H1 (cell line): ENCODE data around the gene TLE3. TPM values are rescaled to one million over a fixed set of nuclear protein-coding genes. Genes with fewer than 3 reads are reported as not detected.

Source experiments
- CTCF ChIA-PET: fragments of 300-600 bp; sonication (Branson Sonifier 250); formaldehyde crosslinking; loops from one replicate; lab custom pipeline; 2021; ENCODE audit not compliant: partially characterized antibody; lab: Charles Lee
- POLR2A ChIA-PET: fragments of 300-600 bp; sonication (Branson Sonifier 250); formaldehyde crosslinking; loops from one replicate; lab custom pipeline; 2021; ENCODE audit warnings: inconsistent platforms; ENCODE audit not compliant: partially characterized antibody; lab: Charles Lee
- DNase-seq, 2 experiments: peaks; one replicate each; pipeline versions ENCODE4 v3.0.0 to v3.0.0-alpha.2; 2010 to 2022; ENCODE audit warnings: low spot score in 2 of 2, low read depth in 1 of 2, mixed read lengths in 1 of 2
- FAIRE-seq: peaks from 2 replicates; lab custom pipeline; 2011; peaks lifted over from hg19 to GRCh38; lab: Jason Lieb, UNC
- H2AFZ ChIP-seq: 2 replicates; pipeline ENCODE4 v1.8.1; 2012; ENCODE audit warnings: low read length, inconsistent platforms
- H2AK5ac ChIP-seq: 2 replicates; pipeline ENCODE4 v1.6.1; 2013; ENCODE audit warnings: low read depth, low read length
- H2BK120ac ChIP-seq: replicated peaks from 2 replicates; pipeline ENCODE3; 2013; ENCODE audit warnings: low read depth, low read length, inconsistent platforms
- H2BK12ac ChIP-seq: 2 replicates; pipeline ENCODE4 v1.6.1; 2013; ENCODE audit warnings: low read depth, low read length
- H2BK15ac ChIP-seq: 2 replicates; pipeline ENCODE4 v1.6.1; 2013; ENCODE audit warnings: low read length
- H2BK20ac ChIP-seq: 2 replicates; pipeline ENCODE4 v1.6.1; 2013; ENCODE audit warnings: low read length
- H2BK5ac ChIP-seq: 2 replicates; pipeline ENCODE4 v1.6.1; 2013; ENCODE audit warnings: low read depth, low read length
- H3K14ac ChIP-seq: 2 replicates; pipeline ENCODE4 v1.6.1; 2013; ENCODE audit warnings: inconsistent platforms; ENCODE audit not compliant: insufficient read length
- H3K18ac ChIP-seq: 2 replicates; pipeline ENCODE4 v1.6.1; 2013; ENCODE audit warnings: low read length; ENCODE audit errors: extremely low read depth
- H3K23ac ChIP-seq: 2 replicates; pipeline ENCODE4 v1.6.1; 2013; ENCODE audit warnings: inconsistent platforms; ENCODE audit not compliant: insufficient read length
- H3K23me2 ChIP-seq: 2 replicates; pipeline ENCODE4 v1.6.1; 2013; ENCODE audit warnings: low read depth, low read length
- H3K27ac ChIP-seq: 2 replicates; pipeline ENCODE4 v1.6.1; 2011; ENCODE audit warnings: low read depth, low read length, inconsistent platforms
- H3K27me3 ChIP-seq, 4 experiments: replicated peaks in 1 of 4; 1 replicate in 1 of 4; 2 replicates in 3 of 4; pipeline versions ENCODE4 v1.6.1 to v1.8.1; 2011 to 2013; ENCODE audit warnings: low read length in 3 of 4, mild to moderate bottlenecking in 3 of 4, inconsistent platforms in 2 of 4, mixed read lengths in 2 of 4, moderate library complexity in 1 of 4; ENCODE audit not compliant: control insufficient read depth in 3 of 4, insufficient read depth in 3 of 4; ENCODE audit errors: extremely low read depth in 1 of 4
- H3K36me3 ChIP-seq, 4 experiments: 2 replicates each; pipeline versions ENCODE4 v1.6.1 to v1.8.1; 2011 to 2013; ENCODE audit warnings: mild to moderate bottlenecking in 4 of 4, low read length in 3 of 4, moderate library complexity in 2 of 4, control low read depth in 1 of 4, inconsistent platforms in 1 of 4; ENCODE audit not compliant: insufficient read depth in 4 of 4, control insufficient read depth in 2 of 4
- H3K4ac ChIP-seq: replicated peaks from 2 replicates; pipeline ENCODE3; 2013; ENCODE audit warnings: low read length, low read depth, mixed read lengths, inconsistent platforms; ENCODE audit not compliant: insufficient read length
- H3K4me1 ChIP-seq, 4 experiments: replicated peaks in 1 of 4; 1 replicate in 1 of 4; 2 replicates in 3 of 4; pipeline versions ENCODE4 v1.6.1 to v1.8.1; 2011 to 2013; ENCODE audit warnings: low read length in 3 of 4, inconsistent platforms in 2 of 4, mixed read lengths in 1 of 4; ENCODE audit not compliant: insufficient read depth in 4 of 4, control insufficient read depth in 3 of 4
- H3K4me2 ChIP-seq, 2 experiments: 2 replicates each; pipeline versions ENCODE4 v1.6.1 to v1.8.1; 2011 to 2013; ENCODE audit warnings: low read depth in 2 of 2, low read length in 2 of 2, control low read depth in 1 of 2, inconsistent platforms in 1 of 2, mild to moderate bottlenecking in 1 of 2; ENCODE audit not compliant: insufficient read depth in 1 of 2
- H3K4me3 ChIP-seq, 4 experiments: fragments of 200-600, 300-600 bp in 1 of 4; sonication (generic), shearing (Covaris generic), sonication (Bioruptor Twin) in 1 of 4; 2 replicates each; pipeline versions ENCODE4 v1.5.1 to v1.8.1; 2011 to 2016; ENCODE audit warnings: low read length in 4 of 4, low read depth in 3 of 4, control low read depth in 2 of 4, inconsistent platforms in 2 of 4, mild to moderate bottlenecking in 2 of 4, mixed read lengths in 1 of 4, moderate library complexity in 1 of 4; ENCODE audit not compliant: insufficient read depth in 2 of 4; ENCODE audit errors: extremely low read depth in 1 of 4
- H3K56ac ChIP-seq: replicated peaks from 2 replicates; pipeline ENCODE3; 2013; ENCODE audit warnings: low read depth, mild to moderate bottlenecking, mixed read lengths, low read length, inconsistent platforms; ENCODE audit not compliant: insufficient read length
- H3K79me1 ChIP-seq: 2 replicates; pipeline ENCODE4 v1.6.1; 2013; ENCODE audit warnings: low read depth, low read length, control low read depth
- H3K79me2 ChIP-seq, 2 experiments: 2 replicates each; pipeline versions ENCODE4 v1.6.1 to v1.8.1; 2012 to 2013; ENCODE audit warnings: low read length in 2 of 2, mild to moderate bottlenecking in 2 of 2, inconsistent platforms in 1 of 2; ENCODE audit not compliant: insufficient read depth in 2 of 2, control insufficient read depth in 1 of 2
- H3K9ac ChIP-seq, 4 experiments: replicated peaks in 1 of 4; 1 replicate in 1 of 4; 2 replicates in 3 of 4; pipeline versions ENCODE4 v1.6.1 to v1.8.1; 2011 to 2013; ENCODE audit warnings: low read depth in 3 of 4, low read length in 3 of 4, control low read depth in 2 of 4, mild to moderate bottlenecking in 2 of 4, moderate library complexity in 2 of 4, inconsistent platforms in 1 of 4; ENCODE audit errors: extremely low read depth in 1 of 4
- H3K9me3 ChIP-seq, 2 experiments: 2 replicates each; pipeline versions ENCODE4 v1.6.1 to v1.8.1; 2012 to 2013; ENCODE audit warnings: mild to moderate bottlenecking in 2 of 2, moderate library complexity in 2 of 2, control low read depth in 1 of 2, inconsistent platforms in 1 of 2, low read depth in 1 of 2, low read length in 1 of 2, mixed read lengths in 1 of 2; ENCODE audit not compliant: insufficient read depth in 2 of 2
- H4K20me1 ChIP-seq, 2 experiments: replicated peaks in 1 of 2; 2 replicates each; pipeline versions ENCODE3 to v1.8.1; 2011 to 2013; ENCODE audit warnings: inconsistent platforms in 2 of 2, low read length in 2 of 2, mild to moderate bottlenecking in 1 of 2; ENCODE audit not compliant: insufficient read depth in 2 of 2, control insufficient read depth in 1 of 2
- H4K5ac ChIP-seq: 2 replicates; pipeline ENCODE4 v1.6.1; 2013; ENCODE audit warnings: low read length, low read depth, mixed read lengths, inconsistent platforms; ENCODE audit not compliant: insufficient read length
- H4K8ac ChIP-seq: 2 replicates; pipeline ENCODE4 v1.8.0; 2013; ENCODE audit warnings: mild to moderate bottlenecking, moderate library complexity, low read length, inconsistent platforms; ENCODE audit not compliant: insufficient read depth; ENCODE audit errors: extremely low read depth
- H4K91ac ChIP-seq: replicated peaks from 2 replicates; pipeline ENCODE3; 2013; ENCODE audit warnings: low read length, mixed read lengths, inconsistent platforms; ENCODE audit not compliant: insufficient read length
- CTBP2 ChIP-seq: IDR thresholded peaks from 2 replicates; pipeline ENCODE4 v1.7.0; 2011; ENCODE audit warnings: borderline replicate concordance, mild to moderate bottlenecking, moderate library complexity, mixed read lengths, low read length; ENCODE audit not compliant: insufficient read depth, insufficient read length
- WGBS, 2 experiments: shearing (Covaris generic) in 1 of 2; methylation state at CpG; one replicate each; pipeline versions ENCODE4 v1.1.6 to v1.1.7; 2013 to 2015; ENCODE audit warnings: low lambda C conversion rate in 2 of 2, mixed read lengths in 2 of 2, inconsistent platforms in 1 of 2, low coverage in 1 of 2, missing lambda C conversion rate in 1 of 2; ENCODE audit not compliant: insufficient replicate concordance in 2 of 2, insufficient coverage in 1 of 2, insufficient read length in 1 of 2; ENCODE audit errors: extremely low coverage in 1 of 2, missing lambda C conversion rate in 1 of 2; 5-methylcytosine and 5-hydroxymethylcytosine counted together
- polyA plus RNA-seq, 7 experiments: library from polyadenylated mRNA; depleted of rRNA in 3 of 7; stranded (reverse) in 5 of 7; unstranded in 2 of 7; fragments of >200 nt in 5 of 7; fragments of 200-250 nt in 2 of 7; gene quantifications; 1 replicate in 5 of 7; 2 replicates in 1 of 7; 4 replicates in 1 of 7; pipeline versions ENCODE4 v1.2.1 to v1.2.3, GENCODE V29; 2011 to 2013; ENCODE audit warnings: missing spikeins in 2 of 7, mixed read lengths in 2 of 7
- total RNA-seq: library from RNA; stranded (reverse); fragmentation: NEBNext Ultra II Directional; extraction: Animal tissue kit (Norgen Biotek cat#: 25700); gene quantifications from 2 replicates; pipeline ENCODE4 v1.2.1, GENCODE V29; 2021
- TF ChIP-seq, protein P1 (sequence below): IDR thresholded peaks from 2 replicates; pipeline ENCODE4 v1.6.1; 2011; ENCODE audit warnings: low read length, improper control_type of control experiment

TLE3 gene
- total and polyA plus RNA-seq, 2 of the 8 experiments (the other 6 are each of a cell fraction or from before 2014, with no cell fraction given): 25.1 to 61.2 TPM

DNA sequence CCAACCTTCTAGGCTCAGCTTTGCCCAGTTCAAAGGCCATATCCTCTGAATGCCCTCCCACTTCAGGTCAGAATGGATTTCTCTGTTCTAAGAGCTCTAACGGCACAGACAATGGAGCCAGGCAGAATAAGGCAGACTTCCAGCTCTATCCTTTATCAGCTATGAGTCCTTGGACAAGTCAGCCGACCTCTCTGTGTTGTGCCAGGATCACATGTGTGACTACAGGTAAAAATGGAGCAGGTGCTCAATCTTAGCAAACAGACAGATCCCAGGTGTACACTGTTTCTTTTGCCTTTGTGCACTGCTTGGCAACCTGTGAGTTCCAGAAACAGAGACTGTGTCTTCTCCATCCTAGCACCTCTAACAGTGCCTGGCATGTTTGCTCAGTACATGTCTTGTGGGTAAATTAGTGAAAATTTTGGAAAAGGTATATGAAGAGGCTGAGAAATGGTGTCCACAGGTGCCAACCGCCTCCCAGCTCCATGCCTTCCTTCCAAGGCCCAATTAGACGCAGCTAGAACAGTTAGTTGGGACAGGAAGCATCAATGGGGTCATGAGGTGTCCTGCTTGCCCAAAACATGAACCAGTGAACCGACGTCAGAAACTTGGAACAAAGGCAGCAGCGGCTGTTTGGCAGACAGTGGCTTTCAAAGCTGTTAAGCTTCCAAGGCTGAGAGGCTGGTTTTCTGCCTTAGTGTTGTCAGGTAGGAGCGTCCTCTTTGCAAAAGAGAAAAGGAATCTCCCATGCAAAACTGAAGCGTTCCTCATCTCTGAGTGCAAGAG, 28.7 kb downstream of the TLE3 start:
- FAIRE-seq (no peak), DNase-seq (no peak)
- Histone ChIP-seq H3K18ac (no peak overlapping the region), H3K14ac (no peak overlapping the region), H3K4me3 (no peak overlapping the region), H4K91ac (no peak overlapping the region), H3K23ac (no peak overlapping the region), H3K9ac (no peak overlapping the region), H3K27ac (no peak overlapping the region), H3K27me3 (no peaks in the 10 kb centered on the region), H3K36me3 (peaks cover 25 to 85% (median 48%) of the 10 kb centered on the region in 4 experiments; a peak in 7 of 8 replicates), H3K23me2 (no peaks in the 10 kb centered on the region), H3K9me3 (no peaks in the 10 kb centered on the region), H2BK120ac (no peak overlapping the region), H3K4me1 (peaks cover 0 to 4% (median under 1%) of the 10 kb centered on the region in 4 experiments; a peak in 3 of 7 replicates), H4K20me1 (peaks cover 13% of the 10 kb centered on the region in 2 experiments), H3K79me1 (peaks cover 16% of the 10 kb centered on the region), H2BK20ac (no peak overlapping the region), H2AFZ (no peak overlapping the region), H2AK5ac (no peak overlapping the region), H4K8ac (no peak overlapping the region), H4K5ac (no peak overlapping the region), H3K56ac (no peak overlapping the region), H2BK5ac (no peak overlapping the region), H3K4ac (no peak overlapping the region), H2BK15ac (no peak overlapping the region), H2BK12ac (no peak overlapping the region), H3K79me2 (peaks cover 0 to 14% of the 10 kb centered on the region in 2 experiments; a peak in 1 of 4 replicates), H3K4me2 (no peak overlapping the region)
- ChIA-PET CTCF (interaction anchor here (1.6 kb wide), 1 partner anchor 419 kb away, joined by 4 read pairs; no protein-coding TSS in a partner anchor), POLR2A (interaction anchor here (1.3 kb wide), 1 partner anchor 29 kb away, joined by 3 read pairs; no protein-coding TSS in a partner anchor)
- 91% methylated on average over 9 of the region's 9 CpGs; no CpG with 5 or more reads in 1 of the 2 experiments for WGBS, 2 experiments
- no peak for TF ChIP-seq CTBP2
- TF ChIP-seq, protein P1, sequence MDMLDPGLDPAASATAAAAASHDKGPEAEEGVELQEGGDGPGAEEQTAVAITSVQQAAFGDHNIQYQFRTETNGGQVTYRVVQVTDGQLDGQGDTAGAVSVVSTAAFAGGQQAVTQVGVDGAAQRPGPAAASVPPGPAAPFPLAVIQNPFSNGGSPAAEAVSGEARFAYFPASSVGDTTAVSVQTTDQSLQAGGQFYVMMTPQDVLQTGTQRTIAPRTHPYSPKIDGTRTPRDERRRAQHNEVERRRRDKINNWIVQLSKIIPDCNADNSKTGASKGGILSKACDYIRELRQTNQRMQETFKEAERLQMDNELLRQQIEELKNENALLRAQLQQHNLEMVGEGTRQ: no peak
